Measurements from ENCODE around the gene R3HDM1. TPM values are rescaled to one million over a fixed set of nuclear protein-coding genes. Genes with fewer than 3 reads are reported as not detected.
"Not testable (repeated sequence)": the region's sequence is repeated elsewhere in the genome, so short reads cannot be mapped to it uniquely, and the experiment has no call there.

Gene R3HDM1
- total RNA-seq: 23.4 TPM
- long read RNA-seq, partial matches to known transcripts: 18 of 28 reads
- long read RNA-seq, other reads (novel, unspliced or antisense): 8 of 28 reads

DNA sequence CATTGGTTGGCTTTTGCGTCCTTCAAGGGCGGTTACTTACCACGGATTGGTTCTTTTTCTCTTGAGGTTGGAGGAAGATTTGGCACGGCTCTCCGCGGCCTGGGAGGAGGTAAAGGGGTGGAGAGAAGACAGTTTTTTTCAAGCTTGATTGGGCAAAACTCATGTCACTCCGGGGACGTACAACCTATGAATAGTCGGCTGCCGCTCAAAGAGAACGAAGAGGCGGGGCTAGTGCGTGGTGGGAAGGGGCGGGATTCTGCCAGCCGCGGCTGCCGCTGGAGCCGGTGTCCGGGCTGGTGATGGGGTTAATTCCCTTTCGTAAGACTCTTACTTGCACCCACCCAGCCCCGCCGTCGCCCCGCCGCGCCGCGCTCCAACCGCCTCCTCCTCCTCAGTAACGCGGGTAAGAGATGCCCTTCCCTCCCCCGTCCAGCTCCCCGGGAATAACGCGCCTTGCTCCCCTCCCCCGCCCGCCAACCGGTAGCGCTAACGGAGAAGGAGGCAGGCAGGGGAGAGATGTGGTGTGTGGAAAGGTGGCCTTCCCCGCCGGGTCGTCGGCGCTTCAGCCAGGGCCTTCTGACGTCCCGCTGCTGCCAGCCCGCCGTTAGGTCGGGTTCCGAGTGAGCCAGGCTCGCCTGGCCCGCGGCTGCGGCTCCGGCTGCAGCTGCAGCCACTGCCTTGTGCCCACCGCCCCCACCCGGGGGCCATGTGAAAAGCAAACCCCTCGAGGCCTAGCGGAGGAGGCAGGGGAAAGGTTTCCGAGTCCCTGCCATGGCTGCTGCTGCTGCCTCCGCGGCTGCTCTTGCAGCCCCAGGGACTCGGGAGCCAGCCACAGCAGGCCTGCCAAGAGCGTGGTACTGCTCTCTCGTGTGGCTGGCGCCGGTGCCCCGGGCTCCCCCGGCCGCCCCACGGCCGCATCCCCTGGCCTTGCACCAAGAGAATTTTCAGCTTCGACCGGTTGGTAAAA lies at the start of gene R3HDM1:
TSS of gene R3HDM1 (plus strand) at position 254 of the 967 bp plus-strand sequence. CDS start 73,362 bp downstream, outside the sequence.
- peak; percentile 95 for DNase-seq (ENCODE audit: low spot score)

- no peak for DNase-seq (ENCODE audit: low spot score)
These were observed 45.8 kb upstream of the R3HDM1 start for GRCh38 chr2:135485441-135485840.

DNA sequence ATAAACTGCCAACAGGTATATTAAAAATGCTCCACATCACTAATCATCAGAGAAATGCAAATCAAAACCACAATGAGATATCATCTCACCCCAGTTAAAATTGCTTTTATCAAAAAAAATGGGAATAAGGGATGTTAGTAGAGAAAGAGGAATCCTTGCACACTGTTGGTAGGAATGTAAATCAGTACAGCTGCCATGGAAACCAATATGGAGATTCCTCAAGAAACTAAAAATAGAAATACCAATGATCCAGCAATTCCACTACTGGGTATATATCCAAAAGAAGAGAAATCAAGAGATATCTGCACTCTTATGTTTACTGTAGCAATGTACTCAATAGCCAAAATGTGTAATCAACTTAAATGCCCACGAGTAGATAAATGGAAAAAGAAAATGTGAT lies 40.9 kb upstream of the R3HDM1 start:
- no peak for DNase-seq (ENCODE audit: low spot score)

- DNase-seq (ENCODE audit: low spot score): no peak
These were observed 36.8 kb upstream of the R3HDM1 start for GRCh38 chr2:135494503-135494902.

DNA sequence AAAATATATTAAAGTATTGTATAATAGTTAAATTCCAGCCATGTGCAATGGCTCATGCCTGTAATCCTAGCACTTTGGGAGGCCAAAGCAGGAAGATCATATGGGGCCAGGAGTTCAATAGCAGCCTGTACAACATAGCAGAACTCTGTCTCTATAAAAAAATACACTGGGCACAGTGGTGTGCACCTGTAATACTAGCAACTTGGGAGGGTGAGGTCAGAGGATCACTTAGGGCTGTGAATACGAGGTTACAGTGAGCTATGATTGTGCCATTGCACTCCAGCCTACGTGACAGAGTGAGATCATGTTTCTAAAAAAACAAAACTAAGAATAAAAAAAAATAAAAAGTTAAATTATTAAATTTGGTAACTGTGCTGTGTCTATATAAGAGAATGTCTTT lies 36.4 kb upstream of the R3HDM1 start:
- DNase-seq (ENCODE audit: low spot score): no peak

DNA sequence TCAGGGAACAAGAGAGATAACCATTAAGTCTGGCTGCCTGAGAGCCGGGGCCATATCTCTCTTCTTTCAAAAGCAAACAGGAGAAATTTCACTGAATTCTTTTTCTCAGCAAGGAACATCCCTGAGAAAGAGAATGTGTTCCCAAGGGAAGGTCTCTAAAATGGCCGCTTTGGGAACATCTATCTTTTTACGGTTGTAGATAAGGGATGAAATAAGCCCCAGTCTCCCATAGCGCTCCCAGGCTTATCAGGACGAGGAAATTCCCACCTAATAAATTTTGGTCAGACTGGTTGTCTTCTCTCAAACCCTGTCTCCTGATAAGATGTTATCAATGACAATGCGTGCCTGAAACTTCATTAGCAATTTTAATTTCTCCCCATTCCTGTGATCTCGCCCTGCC lies 32.7 kb upstream of the R3HDM1 start:
- not testable (repeated sequence) for DNase-seq (ENCODE audit: low spot score)

DNA sequence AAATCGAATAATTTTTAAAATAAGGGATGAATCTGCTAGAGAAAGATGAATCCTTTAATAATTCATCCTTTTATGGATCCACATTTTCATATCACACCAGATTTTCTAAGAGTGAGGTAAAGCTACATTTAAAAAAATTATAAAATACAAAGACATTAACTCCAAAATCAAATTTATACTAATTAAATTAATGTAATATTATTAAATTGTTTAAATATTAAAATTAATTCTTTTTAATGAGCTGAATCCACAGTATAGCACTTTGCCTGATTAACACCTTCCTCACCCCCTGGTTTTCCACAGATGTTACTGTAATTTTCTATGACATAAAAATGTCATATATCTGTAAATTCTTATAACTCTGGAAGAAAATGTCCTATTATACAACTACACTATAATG lies 26.5 kb upstream of the R3HDM1 start:
- DNase-seq (ENCODE audit: low spot score): no peak

DNA sequence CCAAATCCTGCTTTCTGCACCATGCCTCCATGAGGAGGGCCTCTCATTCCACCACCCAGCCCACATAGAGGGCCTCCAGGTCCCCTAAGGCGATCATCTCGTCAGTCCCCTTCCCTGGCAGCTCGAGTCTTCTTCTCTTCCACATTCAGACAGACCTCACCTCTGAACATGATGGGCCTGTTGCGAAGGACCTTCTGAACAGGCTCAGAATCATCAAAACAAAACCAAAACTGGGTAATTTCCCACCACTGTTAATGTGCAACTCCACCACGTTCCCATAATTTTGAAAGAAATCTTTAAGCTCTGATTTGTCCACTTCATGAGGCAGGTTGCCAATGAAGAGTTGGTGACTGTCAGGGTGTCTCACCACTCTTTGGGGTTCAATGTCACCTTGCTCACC lies 20.7 kb upstream of the R3HDM1 start:
- DNase-seq (ENCODE audit: low spot score): no peak

DNA sequence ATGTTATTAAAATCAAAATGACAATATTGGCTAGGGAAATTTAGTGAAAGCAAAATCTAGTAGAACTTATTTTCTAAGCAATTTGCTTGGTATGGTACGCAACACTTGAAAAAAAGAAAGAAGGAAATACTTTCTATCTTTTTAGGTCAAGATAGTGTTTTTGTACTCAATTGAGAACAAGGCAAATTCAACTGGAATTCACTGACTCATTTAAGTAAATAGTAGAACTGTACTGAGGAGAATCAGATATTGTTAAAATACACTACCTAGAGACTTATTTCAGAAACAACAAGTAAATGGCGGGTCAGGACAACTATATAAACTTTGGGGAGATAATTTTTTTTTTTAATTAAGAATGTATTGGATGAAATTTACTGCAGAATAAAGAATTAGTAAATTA lies 19.2 kb upstream of the R3HDM1 start:
- no peak for DNase-seq (ENCODE audit: low spot score)

DNA sequence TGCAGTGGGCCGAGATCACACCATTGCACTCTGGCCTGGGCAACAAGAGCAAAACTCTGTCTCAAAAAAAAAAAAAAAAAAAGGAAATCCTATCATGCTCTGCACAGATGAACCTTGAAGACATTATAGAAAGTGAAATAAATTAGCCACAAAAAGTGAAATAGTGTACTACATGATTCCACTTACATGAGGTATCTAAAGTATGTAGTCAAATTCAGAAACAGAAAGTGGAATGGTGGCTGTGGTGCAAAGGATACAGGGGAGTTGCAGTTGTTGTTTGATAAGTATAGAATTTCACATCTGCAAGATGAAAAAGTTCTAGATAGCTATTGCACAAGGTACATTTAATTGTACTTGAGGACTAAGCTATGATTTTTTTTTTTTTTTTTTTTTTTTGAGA lies 5.5 kb upstream of the R3HDM1 start:
- DNase-seq (ENCODE audit: low spot score): no peak

DNA sequence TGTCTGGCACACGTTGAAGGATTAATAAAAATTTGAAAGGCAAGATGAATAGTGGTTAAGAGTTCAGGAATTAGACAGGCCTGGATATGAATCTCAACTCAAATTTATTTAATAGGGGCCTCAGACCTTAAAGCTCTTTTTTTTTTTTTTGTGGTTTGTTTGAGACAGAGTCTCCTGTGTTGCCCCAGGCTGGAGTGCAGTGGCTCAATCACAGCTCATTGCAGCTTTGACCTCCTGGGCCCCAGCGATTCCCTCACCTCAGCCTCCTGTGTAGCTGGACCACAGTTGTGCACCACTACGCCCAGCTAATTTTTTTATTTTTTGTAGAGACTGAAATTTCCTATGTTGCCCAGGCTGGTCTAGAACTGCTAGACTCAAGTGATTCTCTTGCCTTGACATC lies 3.3 kb upstream of the R3HDM1 start:
- no peak for DNase-seq (ENCODE audit: low spot score)

- DNase-seq (ENCODE audit: low spot score): no peak
These were observed 712 bp upstream of the R3HDM1 start, which contains the start of gene ZRANB3 for GRCh38 chr2:135530313-135531230. Gene ZRANB3, minus strand, starts transcription at chr2:135531218.

DNA sequence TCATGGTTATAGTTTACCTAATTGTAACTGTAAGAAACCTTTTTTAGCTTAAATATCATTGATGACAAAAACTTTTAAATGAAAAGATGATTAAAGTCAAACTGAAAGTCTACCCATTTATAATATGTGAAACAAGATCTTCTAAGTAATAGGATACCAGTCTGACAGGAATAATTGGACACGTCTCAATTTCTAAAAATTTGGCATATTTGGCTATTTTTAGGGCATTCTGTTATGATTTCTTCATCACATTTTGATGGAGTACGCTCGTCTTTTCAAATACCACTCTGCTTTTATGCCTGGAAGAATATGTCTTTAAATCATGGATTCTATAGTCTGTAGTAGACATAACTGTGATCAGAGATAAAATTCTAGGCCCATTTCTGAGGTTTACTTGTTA lies 1.3 kb downstream of the R3HDM1 start:
- DNase-seq (ENCODE audit: low spot score): no peak

DNA sequence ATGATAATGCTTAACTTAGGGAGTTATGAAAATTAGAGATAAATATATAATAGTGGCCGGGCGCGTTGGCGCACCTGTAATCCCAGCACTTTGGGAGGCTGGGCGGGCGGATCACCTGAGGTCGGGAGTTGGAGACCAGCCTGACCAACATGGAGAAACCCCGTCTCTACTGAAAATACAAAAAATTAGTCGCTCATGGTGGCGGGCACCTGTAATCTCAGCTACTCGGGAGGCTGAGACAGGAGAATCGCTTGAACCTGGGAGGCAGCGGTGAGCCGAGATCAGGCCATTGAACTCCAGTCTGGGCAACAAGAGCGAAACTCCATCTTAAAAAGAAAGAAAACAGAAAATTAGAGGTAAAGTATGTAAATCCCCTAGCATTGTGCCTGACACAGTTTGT lies 2.3 kb downstream of the R3HDM1 start:
- DNase-seq (ENCODE audit: low spot score): not testable (repeated sequence)

- DNase-seq (ENCODE audit: low spot score): no peak
These were observed 15.2 kb downstream of the R3HDM1 start for GRCh38 chr2:135546436-135546835.

- no peak for DNase-seq (ENCODE audit: low spot score)
These were observed 16.0 kb downstream of the R3HDM1 start for GRCh38 chr2:135547311-135547710.

GRCh38 chr2:135551356-135551755 lies 20.1 kb downstream of the R3HDM1 start:
- DNase-seq (ENCODE audit: low spot score): no peak

GRCh38 chr2:135552887-135553286 lies 21.6 kb downstream of the R3HDM1 start:
- DNase-seq (ENCODE audit: low spot score): no peak

DNA sequence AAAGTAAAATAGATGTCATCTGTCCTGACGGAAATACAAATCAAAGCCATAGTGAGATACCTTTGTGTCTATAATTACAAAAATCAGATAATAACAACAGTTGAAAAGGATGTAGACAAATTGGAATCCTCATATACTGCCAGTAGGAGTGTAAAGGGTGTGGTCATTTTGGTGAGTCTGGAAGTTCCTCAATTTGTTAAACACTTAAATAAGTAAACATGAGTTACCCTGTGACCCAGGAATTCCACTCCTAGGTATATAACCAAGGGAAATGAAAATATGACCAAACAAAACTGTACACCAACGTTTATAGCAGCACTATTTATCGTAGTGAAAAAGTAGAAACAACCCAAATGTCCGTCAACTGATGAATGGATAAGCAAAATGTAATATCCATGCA lies 24.0 kb downstream of the R3HDM1 start:
- no peak for DNase-seq (ENCODE audit: low spot score)

- no peak for DNase-seq (ENCODE audit: low spot score)
These were observed 26.2 kb downstream of the R3HDM1 start for GRCh38 chr2:135557530-135557929.

DNA sequence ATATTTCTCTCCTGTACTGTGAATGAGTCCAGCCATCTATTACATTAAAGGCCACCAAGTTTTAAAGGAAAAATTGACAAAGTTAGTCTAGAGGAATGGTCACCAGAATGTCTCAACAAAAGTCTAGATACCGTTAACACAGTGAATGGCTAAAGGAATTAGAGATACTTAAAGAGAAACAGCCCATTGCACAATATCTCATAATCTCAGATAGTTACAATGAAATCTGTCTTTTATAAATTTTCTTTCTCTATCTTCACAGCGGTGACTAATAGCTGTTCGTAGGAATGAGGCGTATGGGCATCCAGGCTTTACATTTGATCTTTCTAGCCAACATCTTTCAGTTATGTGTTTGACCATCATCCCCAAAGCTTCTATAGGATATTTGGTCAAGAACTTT lies 30.6 kb downstream of the R3HDM1 start:
- DNase-seq (ENCODE audit: low spot score): no peak

- no peak for DNase-seq (ENCODE audit: low spot score)
These were observed 32.5 kb downstream of the R3HDM1 start for GRCh38 chr2:135563793-135564192.

Measured in mesenteric fat pad (tissue), 1 donor.